NT2/D1 (cell line): Measurements from ENCODE around the gene MYBPC3.

ENCODE experiments used
- YY1 ChIP-seq: IDR thresholded peaks from 2 replicates; pipeline ENCODE4 v1.6.1; 2011; ENCODE audit not compliant: insufficient read length, insufficient read depth
- ZNF274 ChIP-seq: IDR thresholded peaks from 2 replicates; pipeline ENCODE4 v1.6.1; 2011; ENCODE audit warnings: mild to moderate bottlenecking, low read depth, low read length

DNA sequence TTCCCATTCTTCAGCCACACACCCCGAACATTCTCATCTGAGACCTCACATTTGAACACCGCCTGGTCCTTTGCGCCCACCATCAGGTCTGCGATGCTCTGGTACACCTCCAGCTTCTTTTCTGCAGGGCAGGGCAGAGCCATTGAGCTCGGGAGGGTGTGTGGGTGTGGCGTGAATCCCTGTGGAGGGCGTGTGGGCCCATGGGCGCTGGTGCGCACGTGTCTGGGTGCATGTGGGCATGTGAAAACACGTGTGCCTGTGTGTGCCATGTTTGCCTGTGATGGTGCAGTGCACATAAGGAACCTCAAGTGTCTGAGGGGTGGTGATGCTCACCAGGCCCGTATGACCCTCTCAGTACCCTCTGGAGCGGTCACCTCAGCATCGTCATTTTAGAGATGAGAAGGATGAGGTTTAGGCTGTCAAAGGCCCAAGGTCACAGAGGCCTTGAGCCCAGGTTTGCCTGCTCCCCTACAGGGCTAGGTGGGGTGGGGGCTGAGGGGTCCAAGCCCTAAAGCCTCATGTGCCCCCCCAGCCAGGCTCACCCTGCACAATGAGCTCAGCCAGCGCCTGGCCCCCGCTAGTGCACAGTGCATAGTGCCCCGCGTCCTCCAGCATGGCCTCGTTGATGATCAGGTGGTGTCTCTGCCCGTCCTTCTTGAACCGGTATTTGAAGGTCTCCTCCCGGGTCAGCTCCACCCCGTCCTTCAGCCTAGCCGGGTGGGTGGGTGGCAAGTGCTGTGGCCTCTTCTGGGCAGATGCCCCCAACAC, 10.3 kb downstream of the MYBPC3 start:
- no peak for TF ChIP-seq ZNF274
- TF ChIP-seq YY1, result no peak
